Esophagus squamous epithelium (tissue), 5 donors: ENCODE results near the gene DOCK3. TPM values are rescaled to one million over a fixed set of nuclear protein-coding genes. Genes with fewer than 3 reads are reported as not detected.

Experiments used
- DNase-seq: peaks from one replicate; lab custom pipeline; 2025; lab: John Stamatoyannopoulos, UW
- H3K27ac ChIP-seq, 4 donors: fragments of 200-600 bp; sonication (generic); one replicate each; pipeline ENCODE4 v1.5.1; 2016 to 2019; ENCODE audit warnings: mild to moderate bottlenecking in 1 of 4
- H3K27me3 ChIP-seq, 4 donors: fragments of 200-600 bp; sonication (generic); 1 replicate in 3 of 4; 2 replicates in 1 of 4; pipeline versions ENCODE4 v1.5.1 to v1.6.0; 2017 to 2021; ENCODE audit warnings: antibody characterized with exemption in 1 of 4
- H3K36me3 ChIP-seq, 3 donors: fragments of 200-600 bp; sonication (generic); one replicate each; pipeline ENCODE4 v1.5.1; 2016 to 2019
- H3K4me1 ChIP-seq, 3 donors: fragments of 200-600 bp; sonication (generic); one replicate each; pipeline ENCODE4 v1.5.1; 2017 to 2019
- H3K4me3 ChIP-seq, 4 donors: fragments of 200-600 bp; sonication (generic); 1 replicate in 3 of 4; 2 replicates in 1 of 4; pipeline ENCODE4 v1.5.1; 2016 to 2019; ENCODE audit warnings: mild to moderate bottlenecking in 2 of 4, moderate library complexity in 1 of 4
- H3K9me3 ChIP-seq, 3 donors: fragments of 200-600 bp; sonication (generic); one replicate each; pipeline ENCODE4 v1.5.1; 2016 to 2019
- CTCF ChIP-seq, 6 experiments: fragments of 450-650 bp in 4 of 6; fragments of 200-600 bp in 2 of 6; sonication (generic) in 2 of 6; IDR thresholded peaks; one replicate each; pipeline ENCODE4 v1.5.1; 2016 to 2019; ENCODE audit warnings: antibody characterized with exemption in 6 of 6, mild to moderate bottlenecking in 4 of 6, moderate library complexity in 4 of 6
- POLR2A ChIP-seq, 4 donors: fragments of 450-650 bp; IDR thresholded peaks; one replicate each; pipeline ENCODE4 v1.6.1; 2017; ENCODE audit warnings: antibody characterized with exemption in 4 of 4, mild to moderate bottlenecking in 4 of 4, moderate library complexity in 3 of 4
- WGBS, 2 donors: methylation state at CpG; one replicate each; pipeline ENCODE4 v1.1.5; 2018; 5-methylcytosine and 5-hydroxymethylcytosine counted together
- intact Hi-C: fragments of 100-400 bp; cut with DNase I; formaldehyde crosslinking; loops from one replicate; pipeline ENCODE4 v1.15.0; 2022
- total RNA-seq, 4 donors: library from RNA; depleted of rRNA; stranded (reverse); fragments of >200 nt; gene quantifications; one replicate each; pipeline ENCODE4 v1.1.0, GENCODE V29; 2016
- donor health status: DM: yes; HTN: yes; CAD: no.

The DOCK3 gene
- total RNA-seq, 4 donors from 2014 or later: 0.92 to 1.7 (median 1.4) TPM

GRCh38 chr3:50645378-50645777, 29.3 kb upstream of the DOCK3 start:
- no peak for TF ChIP-seq CTCF (IDR thresholded peaks at IDR 0.05)
- no peak for TF ChIP-seq POLR2A (IDR thresholded peaks at IDR 0.05)
- peaks cover 24 to 95% (median 28%) of the 10 kb centered on the region in 3 donors for H3K36me3 ChIP-seq
- WGBS, 2 donors: 67 to 80% methylated on average over 1 to 2 of the region's 2 CpGs

GRCh38 chr3:50648313-50648712, 26.4 kb upstream of the DOCK3 start:
- Histone ChIP-seq H3K4me3 (no peak overlapping the region), H3K4me1 (no peaks in the 10 kb centered on the region), H3K36me3 (peaks cover 13 to 66% (median 14%) of the 10 kb centered on the region in 3 donors), H3K27me3 (no peaks in the 10 kb centered on the region), H3K27ac (no peak overlapping the region), H3K9me3 (no peaks in the 10 kb centered on the region)
- DNase-seq: no peak
- WGBS, 2 donors: 0 to 83% methylated on average over 1 to 5 of the region's 6 CpGs
- intact Hi-C loops: no loop called here
- TF ChIP-seq CTCF (IDR thresholded peaks at IDR 0.05) (no peak), POLR2A (IDR thresholded peaks at IDR 0.05) (no peak)

More at GRCh38 chr3:50645378-50645777, 29.3 kb upstream of the DOCK3 start:
- no peaks in the 10 kb centered on the region for H3K27me3 ChIP-seq
- intact Hi-C loops: no loop called here
- H3K27ac ChIP-seq: no peak overlapping the region
- no peak overlapping the region for H3K4me3 ChIP-seq
- no peaks in the 10 kb centered on the region for H3K4me1 ChIP-seq
- H3K9me3 ChIP-seq: no peaks in the 10 kb centered on the region
- DNase-seq: no peak

GRCh38 chr3:50648944-50649343, 25.8 kb upstream of the DOCK3 start:
- intact Hi-C loops: no loop called here
- no peaks in the 10 kb centered on the region for H3K9me3 ChIP-seq
- no peak for DNase-seq
- H3K27me3 ChIP-seq: no peaks in the 10 kb centered on the region
- H3K36me3 ChIP-seq: peaks cover 13 to 60% (median 14%) of the 10 kb centered on the region in 3 donors
- no peak overlapping the region for H3K4me3 ChIP-seq
- no peak for TF ChIP-seq CTCF (IDR thresholded peaks at IDR 0.05)
- TF ChIP-seq POLR2A (IDR thresholded peaks at IDR 0.05): no peak
- no peaks in the 10 kb centered on the region for H3K4me1 ChIP-seq
- no peak overlapping the region for H3K27ac ChIP-seq
- WGBS, 2 donors: 58 to 80% methylated on average over 1 to 2 of the region's 2 CpGs

- intact Hi-C loops: no loop called here
- Histone ChIP-seq H3K4me1 (no peaks in the 10 kb centered on the region), H3K27ac (peak overlapping the region in 1 of 4 donors; percentile 5), H3K36me3 (peaks cover 9 to 54% (median 13%) of the 10 kb centered on the region in 3 donors), H3K4me3 (no peak overlapping the region), H3K9me3 (no peaks in the 10 kb centered on the region), H3K27me3 (no peaks in the 10 kb centered on the region)
- TF ChIP-seq POLR2A (IDR thresholded peaks at IDR 0.05): no peak
- no peak for TF ChIP-seq CTCF (IDR thresholded peaks at IDR 0.05)
- no peak for DNase-seq
- 64 to 93% methylated on average over 2 to 6 of the region's 8 CpGs for WGBS, 2 donors
Measured at GRCh38 chr3:50649451-50649931, 25.2 kb upstream of the DOCK3 start.

- no peak for DNase-seq
- no peak overlapping the region for H3K4me3 ChIP-seq
- no peak overlapping the region for H3K27ac ChIP-seq
- intact Hi-C loops: no loop called here
- WGBS, 2 donors: 100% methylated on average over 1 of the region's 1 CpG; no CpG with 5 or more reads in 1 of the 2 donors
- H3K27me3 ChIP-seq: no peaks in the 10 kb centered on the region
- no peaks in the 10 kb centered on the region for H3K9me3 ChIP-seq
- peaks cover 9 to 49% (median 13%) of the 10 kb centered on the region in 3 donors for H3K36me3 ChIP-seq
- peaks cover 0 to 2% (median 0%) of the 10 kb centered on the region in 3 donors for H3K4me1 ChIP-seq
- TF ChIP-seq CTCF (IDR thresholded peaks at IDR 0.05) (no peak), POLR2A (IDR thresholded peaks at IDR 0.05) (no peak)
Measured at GRCh38 chr3:50650018-50650417, 24.7 kb upstream of the DOCK3 start.
